K562 (cell line): Measurements from ENCODE around the gene GSTM1. TPM values are rescaled to one million over a fixed set of nuclear protein-coding genes. Genes with fewer than 3 reads are reported as not detected.
A peak's percentile ranks its signal among the peaks of the same experiment; 100 is the strongest.

ENCODE experiments used
- BDP1 ChIP-seq: IDR thresholded peaks from 3 replicates; pipeline ENCODE4 v1.6.1; 2011; ENCODE audit not compliant: insufficient read length, insufficient read depth
- CHCHD3 ChIP-seq: fragments of 250-450 bp; sonication (Bioruptor Pico); IDR thresholded peaks from 2 replicates; pipeline ENCODE4 v2.1.2; 2022; ENCODE audit warnings: mild to moderate bottlenecking
- FOS ChIP-seq: IDR thresholded peaks from 3 replicates; pipeline ENCODE4 v1.6.1; 2011; ENCODE audit not compliant: insufficient read length; ENCODE audit errors: extremely low read depth
- FUS ChIP-seq: fragments of 200-400 bp; formaldehyde crosslinking; optimal IDR thresholded peaks from 2 replicates; pipeline ENCODE3; 2017; ENCODE audit warnings: low read depth, low read length
- NELFE ChIP-seq: IDR thresholded peaks from 2 replicates; pipeline ENCODE4 v1.6.1; 2011; ENCODE audit warnings: mild to moderate bottlenecking; ENCODE audit not compliant: insufficient read depth, insufficient read length
- RBFOX2 ChIP-seq: fragments of 200-400 bp; formaldehyde crosslinking; IDR thresholded peaks from 2 replicates; pipeline ENCODE4 v1.6.1; 2017; ENCODE audit warnings: low read depth, mild to moderate bottlenecking, low read length, moderate library complexity
- RBM25 ChIP-seq: fragments of 200-400 bp; formaldehyde crosslinking; IDR thresholded peaks from 2 replicates; pipeline ENCODE4 v1.6.1; 2018; ENCODE audit warnings: low read length, low read depth, moderate library complexity; ENCODE audit not compliant: severe bottlenecking
- SP2 ChIP-seq: IDR thresholded peaks from 2 replicates; pipeline ENCODE4 v1.6.1; 2011; ENCODE audit warnings: mild to moderate bottlenecking, low read depth, low read length, moderate library complexity; ENCODE audit not compliant: poor library complexity, severe bottlenecking; ENCODE audit errors: extremely low read depth
- SPI1 ChIP-seq: IDR thresholded peaks from 2 replicates; pipeline ENCODE4 v1.6.1; 2011; ENCODE audit warnings: low read depth, low read length, control low read depth, borderline replicate concordance
- STAT6 ChIP-seq: sonication (generic); formaldehyde crosslinking; IDR thresholded peaks from 2 replicates; pipeline ENCODE4 v1.8.1; 2023; ENCODE audit warnings: mild to moderate bottlenecking, missing genetic modification reagents
- TEAD4 ChIP-seq, 2 experiments: sonication (generic) in 1 of 2; formaldehyde crosslinking in 1 of 2; IDR thresholded peaks; 2 replicates each; pipeline versions ENCODE4 v1.6.1 to v1.8.0; 2012 to 2022; ENCODE audit warnings: borderline replicate concordance in 1 of 2, inconsistent platforms in 1 of 2, low read length in 1 of 2, mild to moderate bottlenecking in 1 of 2, missing genetic modification reagents in 1 of 2
- UBTF ChIP-seq, 2 experiments: IDR thresholded peaks; 2 replicates each; pipeline ENCODE4 v1.6.1; 2012; ENCODE audit warnings: improper control_type of control experiment in 2 of 2, low read depth in 2 of 2, low read length in 2 of 2, borderline replicate concordance in 1 of 2
- ZBTB7A ChIP-seq: IDR thresholded peaks from 2 replicates; pipeline ENCODE4 v1.6.1; 2011; ENCODE audit warnings: low read depth, mild to moderate bottlenecking, low read length, moderate library complexity, borderline replicate concordance; ENCODE audit not compliant: control insufficient read depth
- ZFP36 ChIP-seq: fragments of 150-350 bp; IDR thresholded peaks from 2 replicates; pipeline ENCODE4 v1.6.1; 2018; ENCODE audit warnings: low read length, low read depth; ENCODE audit not compliant: partially characterized antibody
- ZNF212 ChIP-seq: fragments of 450-650 bp; formaldehyde crosslinking; IDR thresholded peaks from 2 replicates; pipeline ENCODE4 v1.4.0; 2020; ENCODE audit warnings: mild to moderate bottlenecking
- ZNF282 ChIP-seq: sonication (generic); formaldehyde crosslinking; IDR thresholded peaks from 2 replicates; pipeline ENCODE4 v1.8.1; 2023; ENCODE audit warnings: missing genetic modification reagents
- polyA plus RNA-seq, 8 experiments: library from polyadenylated mRNA; depleted of rRNA in 4 of 8; stranded (reverse) in 5 of 8; unstranded in 3 of 8; fragments of >200 nt; fragmentation: Nextera tagmentation in 2 of 8; fragmentation: Illumina TruSeq in 1 of 8; extraction: Ambion mirVana in 2 of 8; extraction: Trizol in 1 of 8; gene quantifications; 2 replicates each; pipeline versions ENCODE4 v1.2.1 to v1.2.3, GENCODE V29; 2011 to 2014; ENCODE audit warnings: inconsistent platforms in 1 of 8, missing spikeins in 1 of 8
- total RNA-seq, 7 experiments: library from RNA; depleted of rRNA in 6 of 7; stranded (reverse); fragments of >200 nt in 6 of 7; fragmentation: Illumina TruSeq in 2 of 7; extraction: Trizol in 2 of 7; gene quantifications; 2 replicates each; pipeline versions ENCODE4 v1.2.1 to v1.2.3, GENCODE V29; 2011 to 2021; ENCODE audit warnings: low replicate concordance in 1 of 7
- TF ChIP-seq, protein P1 (sequence below): sonication (generic); IDR thresholded peaks from 2 replicates; pipeline ENCODE4 v1.6.1; 2016
- TF ChIP-seq, protein P2 (sequence below): fragments of 450-650 bp; IDR thresholded peaks from 2 replicates; pipeline ENCODE4 v1.6.1; 2014; ENCODE audit warnings: low read depth, mild to moderate bottlenecking, moderate library complexity, borderline replicate concordance
- TF ChIP-seq, protein P3 (sequence below): fragments of 450-650 bp; formaldehyde crosslinking; IDR thresholded peaks from 2 replicates; pipeline ENCODE4 v1.4.0; 2020; ENCODE audit warnings: mild to moderate bottlenecking

Gene GSTM1
- total and polyA plus RNA-seq, 9 of the 15 experiments (the other 6 are each of a cell fraction or from before 2014, with no cell fraction given): not detected

DNA sequence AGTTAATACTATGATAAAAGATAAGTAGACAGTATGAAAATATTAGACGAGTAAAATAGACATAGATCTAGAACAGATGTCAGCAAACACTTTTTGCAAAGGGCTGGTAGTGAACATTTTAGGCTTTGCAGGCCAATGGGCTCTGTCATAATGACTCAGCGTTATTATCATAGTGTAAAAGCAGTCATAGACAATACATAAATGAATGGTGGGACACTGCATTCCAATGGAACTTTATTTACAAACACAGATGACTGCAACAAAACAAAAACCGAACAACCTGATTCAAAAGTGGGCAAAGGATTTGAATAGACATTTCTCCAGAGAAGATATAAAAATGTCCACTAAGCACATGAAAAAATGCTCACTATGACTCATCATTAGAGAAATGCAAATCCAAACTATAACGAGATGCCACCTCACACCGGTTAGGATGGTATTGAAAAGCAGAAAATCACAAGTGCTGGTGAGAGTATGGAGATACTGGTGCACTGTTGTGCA lies 31.8 kb downstream of the GSTM1 start (continued):
- no peak for TF ChIP-seq ZFP36
- TF ChIP-seq, protein P1, sequence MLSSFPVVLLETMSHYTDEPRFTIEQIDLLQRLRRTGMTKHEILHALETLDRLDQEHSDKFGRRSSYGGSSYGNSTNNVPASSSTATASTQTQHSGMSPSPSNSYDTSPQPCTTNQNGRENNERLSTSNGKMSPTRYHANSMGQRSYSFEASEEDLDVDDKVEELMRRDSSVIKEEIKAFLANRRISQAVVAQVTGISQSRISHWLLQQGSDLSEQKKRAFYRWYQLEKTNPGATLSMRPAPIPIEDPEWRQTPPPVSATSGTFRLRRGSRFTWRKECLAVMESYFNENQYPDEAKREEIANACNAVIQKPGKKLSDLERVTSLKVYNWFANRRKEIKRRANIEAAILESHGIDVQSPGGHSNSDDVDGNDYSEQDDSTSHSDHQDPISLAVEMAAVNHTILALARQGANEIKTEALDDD: no peak
- no peak for TF ChIP-seq ZBTB7A
- TF ChIP-seq, protein P2, sequence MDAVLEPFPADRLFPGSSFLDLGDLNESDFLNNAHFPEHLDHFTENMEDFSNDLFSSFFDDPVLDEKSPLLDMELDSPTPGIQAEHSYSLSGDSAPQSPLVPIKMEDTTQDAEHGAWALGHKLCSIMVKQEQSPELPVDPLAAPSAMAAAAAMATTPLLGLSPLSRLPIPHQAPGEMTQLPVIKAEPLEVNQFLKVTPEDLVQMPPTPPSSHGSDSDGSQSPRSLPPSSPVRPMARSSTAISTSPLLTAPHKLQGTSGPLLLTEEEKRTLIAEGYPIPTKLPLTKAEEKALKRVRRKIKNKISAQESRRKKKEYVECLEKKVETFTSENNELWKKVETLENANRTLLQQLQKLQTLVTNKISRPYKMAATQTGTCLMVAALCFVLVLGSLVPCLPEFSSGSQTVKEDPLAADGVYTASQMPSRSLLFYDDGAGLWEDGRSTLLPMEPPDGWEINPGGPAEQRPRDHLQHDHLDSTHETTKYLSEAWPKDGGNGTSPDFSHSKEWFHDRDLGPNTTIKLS: peak; percentile 46; the same call in 1 of the 2 replicates
- TF ChIP-seq, protein P3, sequence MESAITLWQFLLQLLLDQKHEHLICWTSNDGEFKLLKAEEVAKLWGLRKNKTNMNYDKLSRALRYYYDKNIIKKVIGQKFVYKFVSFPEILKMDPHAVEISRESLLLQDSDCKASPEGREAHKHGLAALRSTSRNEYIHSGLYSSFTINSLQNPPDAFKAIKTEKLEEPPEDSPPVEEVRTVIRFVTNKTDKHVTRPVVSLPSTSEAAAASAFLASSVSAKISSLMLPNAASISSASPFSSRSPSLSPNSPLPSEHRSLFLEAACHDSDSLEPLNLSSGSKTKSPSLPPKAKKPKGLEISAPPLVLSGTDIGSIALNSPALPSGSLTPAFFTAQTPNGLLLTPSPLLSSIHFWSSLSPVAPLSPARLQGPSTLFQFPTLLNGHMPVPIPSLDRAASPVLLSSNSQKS: no peak
- 0 out of 2 replicates have a peak, but pooled peaks have one; percentile 30 for TF ChIP-seq TEAD4 (IDR thresholded peaks at IDR 0.05; ENCODE audit: low read length)
- TF ChIP-seq TEAD4 (CRISPR knock-in tag; IDR thresholded peaks at IDR 0.05; ENCODE audit: borderline replicate concordance): no peak
- TF ChIP-seq FUS: no peak
- TF ChIP-seq SP2: no peak
- no peak for TF ChIP-seq FOS
- no peak for TF ChIP-seq STAT6
- TF ChIP-seq ZNF212 (CRISPR knock-in tag): no peak
- no peak for TF ChIP-seq SPI1
- TF ChIP-seq UBTF (IDR thresholded peaks at IDR 0.05; ENCODE audit: borderline replicate concordance in 1 of 2, low read depth in 2 of 2, low read length in 2 of 2): no peak
- no peak for TF ChIP-seq RBFOX2
- no peak for TF ChIP-seq ZNF282 (CRISPR knock-in tag)
- no peak for TF ChIP-seq NELFE
- TF ChIP-seq CHCHD3: 0 out of 2 replicates have a peak, but pooled peaks have one; percentile 56
- TF ChIP-seq RBM25: no peak
- no peak for TF ChIP-seq BDP1
